ENCODE measurements around the gene NXPE1.

GRCh38 chr11:114511538-114511937, 48.1 kb downstream of the NXPE1 start:
- no peak for TF ChIP-seq EP300 (IDR thresholded peaks at IDR 0.05)
- no peak for TF ChIP-seq HEYL (CRISPR knock-in tag; IDR thresholded peaks at IDR 0.05)
- TF ChIP-seq NFE2L2 (conservative IDR thresholded peaks at IDR 0.05; ENCODE audit: low read length), result no peak
- TF ChIP-seq ZSCAN20 (CRISPR knock-in tag; IDR thresholded peaks at IDR 0.05), result no peak
- no peak for TF ChIP-seq CTCF (IDR thresholded peaks at IDR 0.05)
- no peak for TF ChIP-seq MYC (IDR thresholded peaks at IDR 0.05; ENCODE audit: borderline replicate concordance, low read length)
- no peak for TF ChIP-seq HMGXB4 (CRISPR knock-in tag; IDR thresholded peaks at IDR 0.05; ENCODE audit: borderline replicate concordance)
- TF ChIP-seq POLR2A (IDR thresholded peaks at IDR 0.05; ENCODE audit: low read length), result no peak
- no peak for TF ChIP-seq ELK1 (IDR thresholded peaks at IDR 0.05; ENCODE audit: low read depth, low read length)
- no peak for TF ChIP-seq NR3C1 (IDR thresholded peaks at IDR 0.05)
- TF ChIP-seq MAFK (IDR thresholded peaks at IDR 0.05; ENCODE audit: partially characterized antibody), result no peak
